NCI-H2196 treated with DMSO at 0.1 percent for 48 hours (cell line): ENCODE data around the gene GRAPL.
"Not testable (repeated sequence)": the region's sequence is repeated elsewhere in the genome, so short reads cannot be mapped to it uniquely, and the experiment has no call there.

Experiments used
- DNase-seq: peaks from one replicate; lab custom pipeline; 2025; ENCODE audit not compliant: unreplicated experiment; lab: John Stamatoyannopoulos, UW

The GRAPL gene

GRCh38 chr17:19127148-19127980 is at the start of gene GRAPL:
TSS of gene GRAPL (plus strand) at chr17:19127589. CDS start at chr17:19127620, 31 bp downstream.
- DNase-seq, result not testable (repeated sequence)

- DNase-seq, result not testable (repeated sequence)
Observed at GRCh38 chr17:19088804-19089685, 38.3 kb upstream of the GRAPL start.

- DNase-seq, result not testable (repeated sequence)
Observed at GRCh38 chr17:19090058-19090772, 37.2 kb upstream of the GRAPL start.

- DNase-seq, result not testable (repeated sequence)
Observed at GRCh38 chr17:19092737-19093683, 34.4 kb upstream of the GRAPL start.

GRCh38 chr17:19093684-19094438 is 33.5 kb upstream of the GRAPL start:
- DNase-seq, result not testable (repeated sequence)

GRCh38 chr17:19108517-19108916 is 18.9 kb upstream of the GRAPL start:
- not testable (repeated sequence) for DNase-seq

- not testable (repeated sequence) for DNase-seq
Observed at GRCh38 chr17:19110189-19111097, 16.9 kb upstream of the GRAPL start.

- DNase-seq, result not testable (repeated sequence)
Observed at GRCh38 chr17:19111111-19111711, 16.2 kb upstream of the GRAPL start.

GRCh38 chr17:19111801-19112458 is 15.5 kb upstream of the GRAPL start:
- DNase-seq, result not testable (repeated sequence)

- DNase-seq, result not testable (repeated sequence)
Observed at GRCh38 chr17:19112459-19112826, 14.9 kb upstream of the GRAPL start.

- not testable (repeated sequence) for DNase-seq
Observed at GRCh38 chr17:19118695-19119094, 8.7 kb upstream of the GRAPL start.

- not testable (repeated sequence) for DNase-seq
Observed at GRCh38 chr17:19125289-19125688, 2.1 kb upstream of the GRAPL start.

- DNase-seq, result not testable (repeated sequence)
Observed at GRCh38 chr17:19129500-19129899, 2.1 kb downstream of the GRAPL start.

- DNase-seq, result not testable (repeated sequence)
Observed at GRCh38 chr17:19131108-19131507, 3.7 kb downstream of the GRAPL start.

- DNase-seq, result not testable (repeated sequence)
Observed at GRCh38 chr17:19131772-19132171, 4.4 kb downstream of the GRAPL start.

GRCh38 chr17:19133793-19134192 is 6.4 kb downstream of the GRAPL start:
- not testable (repeated sequence) for DNase-seq

- DNase-seq, result not testable (repeated sequence)
Observed at GRCh38 chr17:19135391-19135790, 8.0 kb downstream of the GRAPL start.
